Hepatocyte (in vitro differentiated cells): ENCODE results near the gene DCAF17.

ENCODE experiments used
- EZH2 ChIP-seq: fragments of 200-600 bp; sonication (generic); IDR thresholded peaks from 2 replicates; pipeline ENCODE4 v1.6.1; 2016; ENCODE audit warnings: antibody characterized with exemption, mild to moderate bottlenecking, borderline replicate concordance
- EZH2phosphoT487 ChIP-seq: fragments of 200-600 bp; sonication (generic); IDR thresholded peaks from one replicate; pipeline ENCODE4 v1.6.1; 2018; ENCODE audit warnings: antibody characterized with exemption, mild to moderate bottlenecking, low read depth, moderate library complexity; ENCODE audit not compliant: unreplicated experiment, severe bottlenecking
- TF ChIP-seq, protein P1 (sequence below): fragments of 200-600 bp; sonication (generic); IDR thresholded peaks from 2 replicates; pipeline ENCODE4 v1.5.1; 2016; ENCODE audit warnings: antibody characterized with exemption, mild to moderate bottlenecking; ENCODE audit not compliant: poor library complexity

DNA sequence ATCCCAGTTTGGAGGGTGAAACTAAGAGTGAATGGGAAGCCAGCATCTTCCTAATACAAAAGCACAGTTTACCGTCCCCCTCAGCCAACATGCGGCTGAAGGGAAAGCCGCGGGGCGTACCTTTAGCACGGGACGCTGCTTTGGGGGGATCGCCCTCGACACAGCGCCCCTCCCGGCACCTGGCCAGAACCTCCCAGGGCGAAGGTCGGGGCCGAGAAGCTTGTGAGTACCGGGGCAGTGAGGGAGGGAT, 338 bp upstream of the DCAF17 start, which contains the start of gene METTL8:
- TF ChIP-seq, protein P1, sequence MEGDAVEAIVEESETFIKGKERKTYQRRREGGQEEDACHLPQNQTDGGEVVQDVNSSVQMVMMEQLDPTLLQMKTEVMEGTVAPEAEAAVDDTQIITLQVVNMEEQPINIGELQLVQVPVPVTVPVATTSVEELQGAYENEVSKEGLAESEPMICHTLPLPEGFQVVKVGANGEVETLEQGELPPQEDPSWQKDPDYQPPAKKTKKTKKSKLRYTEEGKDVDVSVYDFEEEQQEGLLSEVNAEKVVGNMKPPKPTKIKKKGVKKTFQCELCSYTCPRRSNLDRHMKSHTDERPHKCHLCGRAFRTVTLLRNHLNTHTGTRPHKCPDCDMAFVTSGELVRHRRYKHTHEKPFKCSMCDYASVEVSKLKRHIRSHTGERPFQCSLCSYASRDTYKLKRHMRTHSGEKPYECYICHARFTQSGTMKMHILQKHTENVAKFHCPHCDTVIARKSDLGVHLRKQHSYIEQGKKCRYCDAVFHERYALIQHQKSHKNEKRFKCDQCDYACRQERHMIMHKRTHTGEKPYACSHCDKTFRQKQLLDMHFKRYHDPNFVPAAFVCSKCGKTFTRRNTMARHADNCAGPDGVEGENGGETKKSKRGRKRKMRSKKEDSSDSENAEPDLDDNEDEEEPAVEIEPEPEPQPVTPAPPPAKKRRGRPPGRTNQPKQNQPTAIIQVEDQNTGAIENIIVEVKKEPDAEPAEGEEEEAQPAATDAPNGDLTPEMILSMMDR: peak; percentile 46
- no peak for TF ChIP-seq EZH2phosphoT487
- TF ChIP-seq EZH2: no peak
